Anterior cingulate cortex (tissue), 58 donors: ENCODE data around the gene JDP2.

Source experiments
- DNase-seq, 58 donors: peaks; one replicate each; lab custom pipeline; 2025; lab: John Stamatoyannopoulos, UW

The JDP2 gene

GRCh38 chr14:75452900-75453816, 25.3 kb downstream of the JDP2 start:
- DNase-seq, result peak in 18 of 58 donors; percentile 12 to 67 (median 22)

- no peak for DNase-seq
Observed at GRCh38 chr14:75453817-75454434, 26.1 kb downstream of the JDP2 start.

GRCh38 chr14:75454963-75455546, 27.2 kb downstream of the JDP2 start:
- peak in 4 of 58 donors; percentile 9 to 55 (median 19) for DNase-seq

GRCh38 chr14:75456069-75456996, 28.5 kb downstream of the JDP2 start:
- no peak for DNase-seq

GRCh38 chr14:75456997-75457335, 29.1 kb downstream of the JDP2 start:
- no peak for DNase-seq

GRCh38 chr14:75457648-75458165, 29.9 kb downstream of the JDP2 start:
- DNase-seq, result no peak

GRCh38 chr14:75458305-75458704, 30.5 kb downstream of the JDP2 start:
- no peak for DNase-seq

- peak in 37 of 58 donors; percentile 12 to 81 (median 49) for DNase-seq
Observed at GRCh38 chr14:75459099-75459741, 31.4 kb downstream of the JDP2 start.

- no peak for DNase-seq
Observed at GRCh38 chr14:75459791-75460190, 32.0 kb downstream of the JDP2 start.

GRCh38 chr14:75460394-75460793, 32.6 kb downstream of the JDP2 start:
- no peak for DNase-seq

- no peak for DNase-seq
Observed at GRCh38 chr14:75461303-75461702, 33.5 kb downstream of the JDP2 start.

- DNase-seq, result no peak
Observed at GRCh38 chr14:75461755-75462349, 34.0 kb downstream of the JDP2 start.

GRCh38 chr14:75464626-75465025, 36.8 kb downstream of the JDP2 start:
- no peak for DNase-seq

GRCh38 chr14:75467763-75468162, 39.9 kb downstream of the JDP2 start:
- no peak for DNase-seq

GRCh38 chr14:75469164-75469563, 41.3 kb downstream of the JDP2 start:
- DNase-seq, result no peak

GRCh38 chr14:75469606-75470237, 41.9 kb downstream of the JDP2 start:
- peak in 2 of 58 donors; percentile 17 to 41 for DNase-seq

GRCh38 chr14:75470238-75470797, 42.5 kb downstream of the JDP2 start:
- DNase-seq, result no peak

GRCh38 chr14:75471059-75471458, 43.2 kb downstream of the JDP2 start:
- no peak for DNase-seq
